ENCODE data around the gene PLCD1. TPM values are rescaled to one million over a fixed set of nuclear protein-coding genes. Genes with fewer than 3 reads are reported as not detected.

The PLCD1 gene
- total and polyA plus RNA-seq, 2 donors (not counting 1 experiment from before 2014, with no cell fraction given): 8.2 to 47.2 TPM

- no peak overlapping the region for H3K4me3 ChIP-seq (replicated peaks in 1 of 4; ENCODE audit: control extremely low read depth in 1 of 4, insufficient read depth in 1 of 4, low read depth in 3 of 4, low read length in 4 of 4)
- TF ChIP-seq CTCF (conservative IDR thresholded peaks at IDR 0.05 in 1 of 2, IDR thresholded peaks at IDR 0.05 in 1 of 2; ENCODE audit: low read depth in 1 of 2, low read length in 2 of 2) (no peak), EZH2 (IDR thresholded peaks at IDR 0.05; ENCODE audit: low read length, missing control alignments) (no peak)
- no peak overlapping the region for H3K4me2 ChIP-seq (ENCODE audit: extremely low read depth, insufficient read depth, low read length)
- H4K20me1 ChIP-seq (ENCODE audit: control insufficient read depth, extremely low read depth, insufficient read depth, low read length): no peaks in the 10 kb centered on the region
- H3K27me3 ChIP-seq (ENCODE audit: control insufficient read depth, insufficient read depth, low read length): peaks cover 9% of the 10 kb centered on the region
- no peak overlapping the region for H2AFZ ChIP-seq (ENCODE audit: low read length)
- H3K79me2 ChIP-seq (ENCODE audit: control insufficient read depth, insufficient read depth, low read length): no peaks in the 10 kb centered on the region
- no peaks in the 10 kb centered on the region for H3K9me3 ChIP-seq (ENCODE audit: control insufficient read depth, insufficient read depth, low read depth, low read length)
- H3K36me3 ChIP-seq (ENCODE audit: control insufficient read depth, insufficient read depth, low read length): no peaks in the 10 kb centered on the region
- no peak for DNase-seq (ENCODE audit: low read depth in 2 of 2)
- no peak overlapping the region for H3K27ac ChIP-seq (ENCODE audit: insufficient read depth, low read length)
- H3K9ac ChIP-seq (ENCODE audit: insufficient read depth, low read length): no peak overlapping the region
- H3K4me1 ChIP-seq (ENCODE audit: control insufficient read depth, extremely low read depth, insufficient read depth, low read length): no peaks in the 10 kb centered on the region
Measured at GRCh38 chr3:38047896-38048295, 18.5 kb upstream of the PLCD1 start.

- Histone ChIP-seq H3K9me3 (ENCODE audit: control insufficient read depth, insufficient read depth, low read depth, low read length) (no peaks in the 10 kb centered on the region), H3K36me3 (ENCODE audit: control insufficient read depth, insufficient read depth, low read length) (no peaks in the 10 kb centered on the region), H4K20me1 (ENCODE audit: control insufficient read depth, extremely low read depth, insufficient read depth, low read length) (no peaks in the 10 kb centered on the region), H3K4me1 (ENCODE audit: control insufficient read depth, extremely low read depth, insufficient read depth, low read length) (no peaks in the 10 kb centered on the region), H3K4me2 (ENCODE audit: extremely low read depth, insufficient read depth, low read length) (no peak overlapping the region), H3K27me3 (ENCODE audit: control insufficient read depth, insufficient read depth, low read length) (peaks cover 9% of the 10 kb centered on the region), H3K9ac (ENCODE audit: insufficient read depth, low read length) (no peak overlapping the region), H3K79me2 (ENCODE audit: control insufficient read depth, insufficient read depth, low read length) (no peaks in the 10 kb centered on the region), H3K27ac (ENCODE audit: insufficient read depth, low read length) (no peak overlapping the region), H3K4me3 (replicated peaks in 1 of 4; ENCODE audit: control extremely low read depth in 1 of 4, insufficient read depth in 1 of 4, low read depth in 3 of 4, low read length in 4 of 4) (no peak overlapping the region), H2AFZ (ENCODE audit: low read length) (no peak overlapping the region)
- DNase-seq (ENCODE audit: low read depth in 2 of 2): no peak
- no peak for TF ChIP-seq CTCF (conservative IDR thresholded peaks at IDR 0.05 in 1 of 2, IDR thresholded peaks at IDR 0.05 in 1 of 2; ENCODE audit: low read depth in 1 of 2, low read length in 2 of 2)
- no peak for TF ChIP-seq EZH2 (IDR thresholded peaks at IDR 0.05; ENCODE audit: low read length, missing control alignments)
Measured at GRCh38 chr3:38046821-38047220, 17.4 kb upstream of the PLCD1 start.

GRCh38 chr3:38046027-38046426 lies 16.6 kb upstream of the PLCD1 start:
- Histone ChIP-seq H3K9me3 (ENCODE audit: control insufficient read depth, insufficient read depth, low read depth, low read length) (no peaks in the 10 kb centered on the region), H3K4me3 (replicated peaks in 1 of 4; ENCODE audit: control extremely low read depth in 1 of 4, insufficient read depth in 1 of 4, low read depth in 3 of 4, low read length in 4 of 4) (no peak overlapping the region), H3K4me1 (ENCODE audit: control insufficient read depth, extremely low read depth, insufficient read depth, low read length) (no peaks in the 10 kb centered on the region), H3K36me3 (ENCODE audit: control insufficient read depth, insufficient read depth, low read length) (no peaks in the 10 kb centered on the region), H3K79me2 (ENCODE audit: control insufficient read depth, insufficient read depth, low read length) (no peaks in the 10 kb centered on the region), H3K27ac (ENCODE audit: insufficient read depth, low read length) (no peak overlapping the region), H2AFZ (ENCODE audit: low read length) (no peak overlapping the region), H3K27me3 (ENCODE audit: control insufficient read depth, insufficient read depth, low read length) (peaks cover 9% of the 10 kb centered on the region), H3K4me2 (ENCODE audit: extremely low read depth, insufficient read depth, low read length) (no peak overlapping the region), H3K9ac (ENCODE audit: insufficient read depth, low read length) (no peak overlapping the region), H4K20me1 (ENCODE audit: control insufficient read depth, extremely low read depth, insufficient read depth, low read length) (no peaks in the 10 kb centered on the region)
- TF ChIP-seq CTCF (conservative IDR thresholded peaks at IDR 0.05 in 1 of 2, IDR thresholded peaks at IDR 0.05 in 1 of 2; ENCODE audit: low read depth in 1 of 2, low read length in 2 of 2) (no peak), EZH2 (IDR thresholded peaks at IDR 0.05; ENCODE audit: low read length, missing control alignments) (no peak)
- no peak for DNase-seq (ENCODE audit: low read depth in 2 of 2)
